IMR-90 (cell line): ENCODE data around the gene ASS1. TPM values are rescaled to one million over a fixed set of nuclear protein-coding genes. Genes with fewer than 3 reads are reported as not detected.

Experiments
- ATAC-seq: fragments of 200-7000 bp; cut with Tn5 transposase; 2 replicates; pipeline ENCODE4 v1.9.1; 2020; ENCODE audit warnings: low read depth, mild to moderate bottlenecking, moderate library complexity
- BruUV-seq: library from RNA; stranded (reverse); fragments of 400-500 nt; replicated peaks from 2 replicates; lab custom pipeline; 2021; lab: Mats Ljungman, UMichigan
- CTCF ChIA-PET: fragments of 300-600 bp; formaldehyde crosslinking; extraction: SDS; loops from one replicate; lab custom pipeline; 2021; ENCODE audit warnings: antibody characterized with exemption; lab: Yijun Ruan, JAX
- POLR2A ChIA-PET: fragments of 300-600 bp; sonication (Branson Sonifier 250); formaldehyde crosslinking; loops from one replicate; lab custom pipeline; 2022; ENCODE audit warnings: antibody characterized with exemption; ENCODE audit not compliant: unreplicated experiment; lab: Charles Lee
- DNase-seq: peaks from one replicate; pipeline ENCODE4 v3.0.0; 2013
- H2AFZ ChIP-seq: replicated peaks from 2 replicates; pipeline ENCODE3; 2013; ENCODE audit warnings: low read length, mild to moderate bottlenecking; ENCODE audit not compliant: poor library complexity
- H2AK5ac ChIP-seq: 2 replicates; pipeline ENCODE4 v1.6.1; 2013; ENCODE audit warnings: low read depth, low read length, inconsistent platforms
- H2AK9ac ChIP-seq: replicated peaks from 2 replicates; pipeline ENCODE3; 2013; ENCODE audit warnings: mild to moderate bottlenecking, low read depth, low read length, moderate library complexity; ENCODE audit not compliant: poor library complexity
- H2BK120ac ChIP-seq: 2 replicates; pipeline ENCODE4 v1.6.1; 2013; ENCODE audit warnings: low read depth, low read length, inconsistent platforms
- H2BK15ac ChIP-seq: 3 replicates; pipeline ENCODE4 v1.6.1; 2013; ENCODE audit warnings: low read depth, low read length, inconsistent platforms
- H2BK20ac ChIP-seq: 2 replicates; pipeline ENCODE4 v1.6.1; 2013; ENCODE audit warnings: low read depth, mild to moderate bottlenecking, inconsistent platforms, low read length, moderate library complexity
- H2BK5ac ChIP-seq: 2 replicates; pipeline ENCODE4 v1.6.1; 2013; ENCODE audit warnings: mild to moderate bottlenecking, low read depth, low read length, inconsistent platforms; ENCODE audit not compliant: poor library complexity, severe bottlenecking
- H3K14ac ChIP-seq: replicated peaks from 2 replicates; pipeline ENCODE4 v1.6.1; 2013; ENCODE audit warnings: low read depth, low read length, inconsistent platforms
- H3K18ac ChIP-seq: 2 replicates; pipeline ENCODE4 v1.6.1; 2013; ENCODE audit warnings: low read depth, low read length, control low read depth
- H3K23ac ChIP-seq: 2 replicates; pipeline ENCODE4 v1.6.1; 2013; ENCODE audit warnings: low read depth, low read length, inconsistent platforms
- H3K27ac ChIP-seq: 2 replicates; pipeline ENCODE4 v1.5.1; 2013; ENCODE audit warnings: mild to moderate bottlenecking, control low read depth, low read length; ENCODE audit not compliant: insufficient read depth
- H3K27me3 ChIP-seq: 2 replicates; pipeline ENCODE4 v1.6.1; 2013; ENCODE audit warnings: low read length; ENCODE audit not compliant: control insufficient read depth, insufficient read depth
- H3K36me3 ChIP-seq: 2 replicates; pipeline ENCODE4 v1.6.1; 2013; ENCODE audit warnings: low read length, mixed read lengths; ENCODE audit not compliant: control insufficient read depth, insufficient read depth
- H3K4ac ChIP-seq: 2 replicates; pipeline ENCODE4 v1.6.1; 2013; ENCODE audit warnings: low read depth, low read length, inconsistent platforms
- H3K4me1 ChIP-seq: 2 replicates; pipeline ENCODE4 v1.6.1; 2013; ENCODE audit warnings: low read length, mixed read lengths; ENCODE audit not compliant: control insufficient read depth, insufficient read depth
- H3K4me2 ChIP-seq: 2 replicates; pipeline ENCODE4 v1.6.1; 2013; ENCODE audit warnings: low read depth, mild to moderate bottlenecking, control low read depth, low read length, moderate library complexity
- H3K4me3 ChIP-seq: 2 replicates; pipeline ENCODE4 v1.5.1; 2013; ENCODE audit warnings: low read depth, mild to moderate bottlenecking, control low read depth, low read length, moderate library complexity; ENCODE audit not compliant: insufficient read depth
- H3K56ac ChIP-seq: 2 replicates; pipeline ENCODE4 v1.6.1; 2013; ENCODE audit warnings: low read length, inconsistent platforms; ENCODE audit not compliant: insufficient read depth; ENCODE audit errors: extremely low read depth
- H3K79me1 ChIP-seq, 2 experiments: 2 replicates each; pipeline ENCODE4 v1.6.1; 2013; ENCODE audit warnings: low read length in 2 of 2, inconsistent platforms in 1 of 2, low read depth in 1 of 2
- H3K9ac ChIP-seq: 2 replicates; pipeline ENCODE4 v1.6.1; 2013; ENCODE audit warnings: low read depth, low read length, control low read depth
- H3K9me1 ChIP-seq: 2 replicates; pipeline ENCODE4 v1.6.1; 2013; ENCODE audit warnings: low read length, inconsistent platforms; ENCODE audit not compliant: insufficient read depth
- H3K9me3 ChIP-seq: 2 replicates; pipeline ENCODE4 v1.6.1; 2013; ENCODE audit warnings: low read length; ENCODE audit not compliant: control insufficient read depth, insufficient read depth
- H4K20me1 ChIP-seq: 2 replicates; pipeline ENCODE4 v1.6.1; 2013; ENCODE audit warnings: low read length, inconsistent platforms; ENCODE audit not compliant: insufficient read depth
- H4K5ac ChIP-seq: 2 replicates; pipeline ENCODE4 v1.6.1; 2013; ENCODE audit warnings: mild to moderate bottlenecking, low read depth, low read length, control low read depth
- H4K8ac ChIP-seq, 2 experiments: 2 replicates each; pipeline ENCODE4 v1.6.1; 2013; ENCODE audit warnings: low read depth in 2 of 2, low read length in 2 of 2, control low read depth in 1 of 2, inconsistent platforms in 1 of 2
- H4K91ac ChIP-seq: 2 replicates; pipeline ENCODE4 v1.6.1; 2013; ENCODE audit warnings: low read depth, low read length, inconsistent platforms; ENCODE audit not compliant: insufficient read depth
- BHLHE40 ChIP-seq: fragments of 150-350 bp; IDR thresholded peaks from 2 replicates; pipeline ENCODE4 v1.6.1; 2016; ENCODE audit warnings: mild to moderate bottlenecking, low read depth, low read length
- FOS ChIP-seq: fragments of 150-350 bp; IDR thresholded peaks from 2 replicates; pipeline ENCODE4 v1.6.1; 2016; ENCODE audit warnings: low read depth, low read length
- MAFK ChIP-seq: IDR thresholded peaks from 2 replicates; pipeline ENCODE4 v1.6.1; 2012; ENCODE audit warnings: low read depth, low read length, improper control_type of control experiment
- MXI1 ChIP-seq: IDR thresholded peaks from 2 replicates; pipeline ENCODE4 v1.6.1; 2012; ENCODE audit warnings: low read depth, mild to moderate bottlenecking, low read length, moderate library complexity, borderline replicate concordance
- POLR2A ChIP-seq: IDR thresholded peaks from 2 replicates; pipeline ENCODE4 v1.6.1; 2012; ENCODE audit warnings: mild to moderate bottlenecking, low read depth, low read length
- RAD21 ChIP-seq: IDR thresholded peaks from 2 replicates; pipeline ENCODE4 v1.6.1; 2012; ENCODE audit warnings: low read length, improper control_type of control experiment
- RCOR1 ChIP-seq: IDR thresholded peaks from 2 replicates; pipeline ENCODE4 v1.6.1; 2012; ENCODE audit warnings: mild to moderate bottlenecking, low read length, improper control_type of control experiment; ENCODE audit not compliant: insufficient replicate concordance
- RFX5 ChIP-seq: IDR thresholded peaks from 2 replicates; pipeline ENCODE4 v1.8.0; 2012; ENCODE audit warnings: low read depth, mild to moderate bottlenecking, low read length, moderate library complexity
- WGBS, 2 experiments: methylation state at CpG; one replicate each; pipeline versions ENCODE4 v1.1.5 to v1.1.7; 2013; ENCODE audit warnings: missing lambda C conversion rate in 2 of 2; ENCODE audit not compliant: insufficient read length in 1 of 2; ENCODE audit errors: extremely low coverage in 2 of 2; 5-methylcytosine and 5-hydroxymethylcytosine counted together
- dilution Hi-C: fragments of 300-500 bp; cut with HindIII; formaldehyde crosslinking; loops from one replicate; pipeline ENCODE4 v1.14.3; 2018; ENCODE audit warnings: low sequenced_read_pairs; ENCODE audit not compliant: unreplicated experiment
- in situ Hi-C: fragments of 300-500 bp; cut with MboI; formaldehyde crosslinking; loops from 3 replicates; pipeline ENCODE4 v1.14.3; 2019; ENCODE audit warnings: low sequenced_read_pairs, inconsistent platforms, mixed read lengths
- intact Hi-C: fragments of 100-400 bp; cut with micrococcal nuclease; formaldehyde crosslinking; loops from 2 replicates; pipeline ENCODE4 v1.10.0; 2022
- polyA plus RNA-seq, 3 experiments: library from polyadenylated mRNA; depleted of rRNA; stranded (reverse); fragments of >200 nt; gene quantifications; 2 replicates each; pipeline ENCODE4 v1.2.3, GENCODE V29; 2012; ENCODE audit warnings: low replicate concordance in 1 of 3
- total RNA-seq: library from RNA; depleted of rRNA; stranded (reverse); fragments of >200 nt; gene quantifications from 2 replicates; pipeline ENCODE4 v1.2.3, GENCODE V29; 2012
- TF ChIP-seq, protein P1 (sequence below): conservative IDR thresholded peaks from 2 replicates; pipeline ENCODE4 v1.5.1; 2012; ENCODE audit warnings: mild to moderate bottlenecking, low read depth, low read length, improper control_type of control experiment

Gene ASS1
- total and polyA plus RNA-seq, 2 of the 4 experiments (the other 2 are of a cell fraction) = 39.6 to 41.9 TPM

DNA sequence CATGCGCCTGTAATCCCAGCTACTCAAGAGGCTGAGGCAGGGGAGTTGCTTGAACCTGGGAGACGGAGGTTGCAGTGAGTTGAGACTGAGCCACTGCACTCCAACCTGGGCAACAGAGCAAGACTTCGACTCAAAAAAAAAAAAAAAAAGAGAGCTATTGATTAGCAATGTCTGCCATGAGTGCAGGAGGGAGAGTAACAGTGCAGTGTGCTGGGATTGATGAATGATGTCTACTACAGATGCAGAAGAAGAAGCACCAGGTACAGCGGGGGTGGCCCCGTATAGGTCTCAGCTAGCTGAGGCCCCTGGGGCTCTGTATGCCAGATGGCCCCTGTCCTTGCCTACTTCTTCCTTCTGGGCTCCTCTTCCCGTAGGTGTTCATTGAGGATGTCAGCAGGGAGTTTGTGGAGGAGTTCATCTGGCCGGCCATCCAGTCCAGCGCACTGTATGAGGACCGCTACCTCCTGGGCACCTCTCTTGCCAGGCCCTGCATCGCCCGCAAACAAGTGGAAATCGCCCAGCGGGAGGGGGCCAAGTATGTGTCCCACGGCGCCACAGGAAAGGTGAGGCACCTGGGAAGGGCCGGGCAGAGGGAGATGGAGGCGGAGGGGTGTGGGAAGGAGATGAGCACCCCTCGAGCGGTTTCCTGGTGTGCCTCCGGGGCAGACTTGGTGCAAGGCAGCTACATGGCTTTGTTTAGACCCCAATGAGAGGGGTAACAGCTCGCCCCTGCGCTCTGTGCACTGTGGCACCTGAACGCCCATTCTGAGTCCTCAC lies 13.5 kb downstream of the ASS1 start:
- no peak overlapping the region for H4K5ac ChIP-seq
- dilution Hi-C loops (no loop called here), intact Hi-C loops (no loop called here), in situ Hi-C loops (no loop called here)
- no peak overlapping the region for H3K14ac ChIP-seq
- H4K20me1 ChIP-seq = peaks cover 8% of the 10 kb centered on the region
- no peak overlapping the region for H4K8ac ChIP-seq
- H3K9me3 ChIP-seq = no peaks in the 10 kb centered on the region
- no peak overlapping the region for H2AFZ ChIP-seq
- WGBS, 2 experiments = 87% methylated on average over 7 of the region's 23 CpGs; no CpG with 5 or more reads in 1 of the 2 experiments
- H3K4me2 ChIP-seq = no peak overlapping the region
- no peak overlapping the region for H3K56ac ChIP-seq
- no peaks in the 10 kb centered on the region for H3K79me1 ChIP-seq
- no peak overlapping the region for H2BK120ac ChIP-seq
- POLR2A ChIA-PET = no interaction called here
- H2AK5ac ChIP-seq = no peak overlapping the region
- H3K23ac ChIP-seq = no peak overlapping the region
- no peak overlapping the region for H3K4ac ChIP-seq
- H2BK20ac ChIP-seq = no peak overlapping the region
- no peak overlapping the region for H3K4me3 ChIP-seq
- DNase-seq = no peak
- H2BK15ac ChIP-seq = no peak overlapping the region
- no peaks in the 10 kb centered on the region for H3K9me1 ChIP-seq
- H3K18ac ChIP-seq = no peak overlapping the region
- H3K27me3 ChIP-seq = peaks cover 7% of the 10 kb centered on the region
- no peak overlapping the region for H4K91ac ChIP-seq
- no peaks in the 10 kb centered on the region for H3K36me3 ChIP-seq
- CTCF ChIA-PET = no interaction called here
- TF ChIP-seq, protein P1, sequence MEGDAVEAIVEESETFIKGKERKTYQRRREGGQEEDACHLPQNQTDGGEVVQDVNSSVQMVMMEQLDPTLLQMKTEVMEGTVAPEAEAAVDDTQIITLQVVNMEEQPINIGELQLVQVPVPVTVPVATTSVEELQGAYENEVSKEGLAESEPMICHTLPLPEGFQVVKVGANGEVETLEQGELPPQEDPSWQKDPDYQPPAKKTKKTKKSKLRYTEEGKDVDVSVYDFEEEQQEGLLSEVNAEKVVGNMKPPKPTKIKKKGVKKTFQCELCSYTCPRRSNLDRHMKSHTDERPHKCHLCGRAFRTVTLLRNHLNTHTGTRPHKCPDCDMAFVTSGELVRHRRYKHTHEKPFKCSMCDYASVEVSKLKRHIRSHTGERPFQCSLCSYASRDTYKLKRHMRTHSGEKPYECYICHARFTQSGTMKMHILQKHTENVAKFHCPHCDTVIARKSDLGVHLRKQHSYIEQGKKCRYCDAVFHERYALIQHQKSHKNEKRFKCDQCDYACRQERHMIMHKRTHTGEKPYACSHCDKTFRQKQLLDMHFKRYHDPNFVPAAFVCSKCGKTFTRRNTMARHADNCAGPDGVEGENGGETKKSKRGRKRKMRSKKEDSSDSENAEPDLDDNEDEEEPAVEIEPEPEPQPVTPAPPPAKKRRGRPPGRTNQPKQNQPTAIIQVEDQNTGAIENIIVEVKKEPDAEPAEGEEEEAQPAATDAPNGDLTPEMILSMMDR = no peak
- TF ChIP-seq FOS (no peak), RAD21 (no peak), BHLHE40 (no peak), POLR2A (no peak), MAFK (no peak), RCOR1 (no peak), RFX5 (no peak), MXI1 (no peak)
- H2BK5ac ChIP-seq = no peak overlapping the region
- no peaks in the 10 kb centered on the region for H3K4me1 ChIP-seq
- H3K27ac ChIP-seq = no peak overlapping the region
- no TSS peak for BruUV-seq
- no peak for ATAC-seq
- no peak overlapping the region for H3K9ac ChIP-seq
- no peak overlapping the region for H2AK9ac ChIP-seq
